Left ventricle myocardium superior (tissue), 1 donor: ENCODE measurements around the gene SLC2A5. TPM values are rescaled to one million over a fixed set of nuclear protein-coding genes. Genes with fewer than 3 reads are reported as not detected.

Source experiments
- ATAC-seq: fragments of 200-7000 bp; cut with Tn5 transposase; one replicate; pipeline ENCODE4 v1.9.1; 2020; ENCODE audit warnings: mild to moderate bottlenecking, moderate library complexity
- DNase-seq: peaks from one replicate; pipeline ENCODE4 v3.0.0-alpha.2; 2020
- intact Hi-C: fragments of 100-400 bp; cut with micrococcal nuclease; formaldehyde crosslinking; loops from one replicate; pipeline ENCODE4 v1.11.0; 2022
- total RNA-seq: library from RNA; stranded (reverse); fragmentation: NEBNext Ultra II Directional; extraction: Animal tissue kit (Norgen Biotek cat#: 25700); gene quantifications from one replicate; pipeline ENCODE4 v1.2.1, GENCODE V29; 2021
- donor health status: DM: no; HTN: yes; CAD: no; lungs with severe emphysema.

The SLC2A5 gene
- total RNA-seq, 1 donor from 2014 or later, result 3.2 TPM

GRCh38 chr1:8989821-8990220 lies 79.6 kb downstream of the SLC2A5 start:
- DNase-seq (no peak), ATAC-seq (peak; percentile 13)
- intact Hi-C loops, result loop anchor here (5.0 kb wide), 1 partner anchor 73 kb away; no protein-coding TSS in a partner anchor

GRCh38 chr1:8989061-8989460 lies 80.4 kb downstream of the SLC2A5 start:
- ATAC-seq (no peak), DNase-seq (no peak)
- intact Hi-C loops, result loop anchor here (5.0 kb wide), 1 partner anchor 72 kb away; no protein-coding TSS in a partner anchor

DNA sequence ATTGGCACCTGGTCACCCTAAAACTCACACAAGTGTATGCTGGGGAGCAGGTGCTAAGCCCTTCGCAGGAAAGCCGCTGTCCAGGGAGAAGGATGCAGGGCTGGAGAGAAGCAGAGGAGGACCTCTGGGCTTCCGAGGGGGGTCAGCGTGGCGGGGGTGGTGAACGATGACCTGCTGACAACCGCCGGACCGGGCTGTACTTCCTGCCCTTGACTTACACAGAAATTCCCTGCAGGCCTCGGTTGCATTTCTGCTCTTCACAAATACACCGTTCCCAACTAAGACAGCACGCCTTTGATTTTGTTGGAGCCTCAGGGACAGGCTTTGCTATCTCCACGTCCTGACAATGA lies 80.8 kb downstream of the SLC2A5 start:
- ATAC-seq (peak; percentile 61), DNase-seq (peak; percentile 46)
- intact Hi-C loops, result loop anchor here (5.0 kb wide), 1 partner anchor 71 kb away; no protein-coding TSS in a partner anchor

DNA sequence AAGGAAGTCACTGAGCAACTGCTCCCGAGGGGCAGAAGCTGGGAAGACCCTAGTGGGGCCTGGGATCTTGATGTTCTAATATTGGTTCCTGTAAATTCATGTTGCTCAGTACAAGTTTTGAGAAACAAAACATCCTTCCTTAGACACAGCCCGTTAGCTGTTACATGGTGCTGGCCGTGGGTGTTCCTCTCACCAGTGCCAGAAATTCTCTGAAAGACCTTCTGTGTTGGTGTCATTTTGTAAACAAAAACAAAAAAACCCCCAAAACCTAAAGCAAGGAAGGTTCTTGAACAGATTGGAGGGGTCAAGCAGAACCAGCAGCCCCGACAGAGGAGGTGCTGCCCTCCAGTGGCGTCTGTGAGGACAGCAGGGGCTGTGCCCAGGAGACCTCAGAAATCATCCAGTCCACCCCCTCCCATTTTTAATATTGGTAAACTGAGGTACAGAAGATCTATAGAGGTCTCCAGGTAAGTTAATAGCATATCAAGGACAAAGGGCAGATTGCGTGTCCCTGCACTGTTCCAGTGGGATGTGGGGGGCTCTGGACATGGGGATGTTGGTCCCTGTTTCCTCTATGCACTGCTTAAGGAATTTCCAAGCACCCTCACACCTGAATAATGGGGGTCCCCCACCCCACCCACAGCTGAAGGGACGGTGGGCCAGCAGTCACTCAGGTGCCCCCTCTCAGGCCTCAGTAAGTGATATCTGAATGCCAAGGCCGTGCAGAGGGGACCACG lies 81.4 kb downstream of the SLC2A5 start:
- intact Hi-C loops, result loop anchor here (5.0 kb wide), 1 partner anchor 71 kb away; no protein-coding TSS in a partner anchor
- DNase-seq (peak; percentile 78), ATAC-seq (peak; percentile 68)

DNA sequence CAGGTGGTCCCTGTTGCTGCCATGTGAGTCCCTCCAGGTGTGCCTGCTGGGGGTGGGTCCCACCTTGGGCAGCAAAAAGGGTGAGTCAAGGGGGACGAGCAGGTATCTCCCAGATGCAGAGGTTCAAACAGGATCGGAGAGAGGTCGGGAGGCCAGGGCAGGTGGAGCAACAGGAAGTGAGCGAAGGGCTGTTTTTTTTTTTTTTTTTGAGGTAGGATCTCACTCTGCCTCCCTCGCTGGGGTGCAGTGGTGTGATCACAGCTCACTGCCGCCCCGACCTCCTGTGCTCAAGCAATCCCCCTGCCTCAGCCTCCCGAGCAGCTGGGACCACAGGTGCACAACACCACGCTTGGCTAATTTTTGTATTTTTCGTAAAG lies 82.6 kb downstream of the SLC2A5 start:
- intact Hi-C loops, result loop anchor here (5.0 kb wide), 1 partner anchor 70 kb away; no protein-coding TSS in a partner anchor
- DNase-seq, result no peak
- no peak for ATAC-seq

- DNase-seq (peak; percentile 88), ATAC-seq (peak; percentile 93)
- intact Hi-C loops, result loop anchor here (5.0 kb wide), 1 partner anchor 69 kb away; no protein-coding TSS in a partner anchor
These were observed 83.3 kb downstream of the SLC2A5 start for GRCh38 chr1:8985915-8986813.

Other genes with a start within 250 kb of the SLC2A5 start
- gene ENO1, start 190.9 kb downstream of the SLC2A5 start, total RNA-seq, result 126 TPM
- gene CA6, start 123.8 kb downstream of the SLC2A5 start, total RNA-seq, result not detected
- not detected for gene SLC2A7, start 43.2 kb downstream of the SLC2A5 start, total RNA-seq
- 42.2 TPM for gene GPR157, start 59.5 kb upstream of the SLC2A5 start, total RNA-seq
- gene H6PD, start 165.1 kb upstream of the SLC2A5 start, total RNA-seq, result 20.3 TPM
- 13.1 TPM for gene SPSB1, start 223.3 kb upstream of the SLC2A5 start, total RNA-seq